K562 (cell line): ENCODE data around the gene TLCD4. TPM values are rescaled to one million over a fixed set of nuclear protein-coding genes. Genes with fewer than 3 reads are reported as not detected.

Experiments used
- ATAC-seq: fragments of 200-7000 bp; cut with Tn5 transposase; 3 replicates; pipeline ENCODE4 v1.9.1; 2020; ENCODE audit warnings: moderate library complexity
- BruUV-seq: library from RNA; stranded (reverse); fragments of 400-500 nt; replicated peaks from 2 replicates; lab custom pipeline; 2021; lab: Mats Ljungman, UMichigan
- CTCF ChIA-PET: fragments of 300-600 bp; formaldehyde crosslinking; extraction: SDS; loops from one replicate; lab custom pipeline; 2021; ENCODE audit warnings: low intra/inter-chr PET ratio; lab: Yijun Ruan, JAX
- POLR2A ChIA-PET: fragments of 300-600, 350-650 bp; sonication (Branson Sonifier 250); formaldehyde crosslinking; extraction: SDS; loops from one replicate; lab custom pipeline; 2021; ENCODE audit warnings: antibody characterized with exemption, inconsistent platforms; lab: Yijun Ruan, JAX
- DNase-seq, 4 experiments: peaks; one replicate each; pipeline versions ENCODE4 v3.0.0 to v3.0.0-alpha.2; 2011 to 2018; ENCODE audit warnings: low spot score in 3 of 4, mixed read lengths in 3 of 4; ENCODE audit errors: extremely low read depth in 1 of 4
- FAIRE-seq: peaks from 2 replicates; lab custom pipeline; 2011; peaks lifted over from hg19 to GRCh38; lab: Jason Lieb, UNC
- H2AFZ ChIP-seq: 2 replicates; pipeline ENCODE4 v1.6.0; 2011; ENCODE audit warnings: low read depth, low read length, control low read depth, inconsistent platforms
- H3K27ac ChIP-seq: fragments of 200-600 bp; 3 replicates; pipeline ENCODE4 v1.8.0; 2011; ENCODE audit warnings: low read depth, mild to moderate bottlenecking, control low read depth, inconsistent platforms, low read length, moderate library complexity, mixed read lengths; ENCODE audit errors: extremely low read depth
- H3K27me3 ChIP-seq, 2 experiments: fragments of 300-600 bp in 1 of 2; 2 replicates in 1 of 2; 3 replicates in 1 of 2; pipeline versions ENCODE4 v1.6.0 to v1.8.0; 2011; ENCODE audit warnings: inconsistent platforms in 2 of 2, low read length in 2 of 2, mild to moderate bottlenecking in 1 of 2, mixed read lengths in 1 of 2, moderate library complexity in 1 of 2; ENCODE audit not compliant: control insufficient read depth in 2 of 2, insufficient read depth in 2 of 2
- H3K36me3 ChIP-seq: fragments of 300-600 bp; 3 replicates; pipeline ENCODE4 v1.8.0; 2011; ENCODE audit warnings: mild to moderate bottlenecking, low read length, inconsistent platforms; ENCODE audit not compliant: control insufficient read depth, insufficient read depth
- H3K4me1 ChIP-seq, 2 experiments: fragments of 200-600 bp in 1 of 2; replicated peaks in 1 of 2; 2 replicates in 1 of 2; 3 replicates in 1 of 2; pipeline versions ENCODE4 v1.5.1 to v1.8.0; 2011; ENCODE audit warnings: inconsistent platforms in 2 of 2, low read length in 2 of 2, mild to moderate bottlenecking in 1 of 2, mixed read lengths in 1 of 2, moderate library complexity in 1 of 2; ENCODE audit not compliant: control insufficient read depth in 2 of 2, insufficient read depth in 2 of 2
- H3K4me2 ChIP-seq: 2 replicates; pipeline ENCODE4 v1.6.1; 2011; ENCODE audit warnings: low read length, control low read depth, inconsistent platforms, mixed read lengths; ENCODE audit not compliant: insufficient read depth
- H3K4me3 ChIP-seq: fragments of 200-600 bp; sonication (generic), shearing (Covaris generic); 2 replicates; pipeline ENCODE4 v1.5.1; 2016; ENCODE audit warnings: control low read depth, inconsistent platforms
- H3K79me2 ChIP-seq: fragments of 200-600 bp; 3 replicates; pipeline ENCODE4 v1.8.0; 2011; ENCODE audit warnings: low read length, inconsistent platforms; ENCODE audit not compliant: control insufficient read depth, insufficient read depth
- H3K9ac ChIP-seq, 2 experiments: 2 replicates each; pipeline versions ENCODE4 v1.6.0 to v1.6.1; 2011; ENCODE audit warnings: low read depth in 2 of 2, low read length in 2 of 2, control low read depth in 1 of 2, inconsistent platforms in 1 of 2, mild to moderate bottlenecking in 1 of 2, mixed read lengths in 1 of 2; ENCODE audit not compliant: insufficient read depth in 1 of 2
- H3K9me1 ChIP-seq: one replicate; pipeline ENCODE4 v1.6.0; 2011; ENCODE audit warnings: inconsistent platforms, mild to moderate bottlenecking, low read length, moderate library complexity; ENCODE audit not compliant: control insufficient read depth, insufficient read depth
- H3K9me3 ChIP-seq: replicated peaks from 2 replicates; pipeline ENCODE4 v1.5.1; 2011; ENCODE audit warnings: low read depth, low read length, inconsistent platforms; ENCODE audit not compliant: control insufficient read depth, insufficient read depth
- H4K20me1 ChIP-seq: replicated peaks from 2 replicates; pipeline ENCODE4 v1.6.1; 2011; ENCODE audit warnings: low read length, inconsistent platforms, mixed read lengths; ENCODE audit not compliant: control insufficient read depth, insufficient read depth
- BMI1 ChIP-seq: fragments of 150-350 bp; IDR thresholded peaks from 2 replicates; pipeline ENCODE4 v1.6.1; 2014; ENCODE audit warnings: low read length
- CEBPG ChIP-seq, 3 experiments: fragments of 200-800 bp in 1 of 3; sonication (Bioruptor generic) in 1 of 3; sonication (generic) in 1 of 3; formaldehyde crosslinking in 1 of 3; IDR thresholded peaks in 2 of 3; conservative IDR thresholded peaks in 1 of 3; 2 replicates each; pipeline versions ENCODE4 v1.6.1 to v1.8.0; 2016 to 2022; ENCODE audit warnings: missing compliant biosample characterization in 2 of 3, missing genetic modification characterization in 2 of 3, mild to moderate bottlenecking in 1 of 3, missing genetic modification reagents in 1 of 3
- ELF2 ChIP-seq: fragments of 250-450 bp; sonication (Bioruptor Pico); IDR thresholded peaks from 2 replicates; pipeline ENCODE4 v1.5.0; 2021; ENCODE audit warnings: mild to moderate bottlenecking
- EP400 ChIP-seq: fragments of 450-650 bp; IDR thresholded peaks from 2 replicates; pipeline ENCODE4 v1.6.1; 2017; ENCODE audit warnings: antibody characterized with exemption, mild to moderate bottlenecking, moderate library complexity
- FOXJ2 ChIP-seq: fragments of 200-800 bp; sonication (Bioruptor generic); IDR thresholded peaks from 2 replicates; pipeline ENCODE4 v1.6.1; 2016; ENCODE audit warnings: missing genetic modification characterization, missing compliant biosample characterization
- FOXK1 ChIP-seq: sonication (generic); formaldehyde crosslinking; IDR thresholded peaks from 2 replicates; pipeline ENCODE4 v1.8.0; 2022; ENCODE audit warnings: missing genetic modification reagents, mild to moderate bottlenecking, borderline replicate concordance
- POLR2AphosphoS5 ChIP-seq: IDR thresholded peaks from 2 replicates; pipeline ENCODE4 v1.6.1; 2011; ENCODE audit warnings: mild to moderate bottlenecking, low read depth, low read length, moderate library complexity; ENCODE audit not compliant: control insufficient read depth, insufficient read depth
- WGBS: fragments of 100-300 bp; shearing (Covaris generic); methylation state at CpG from one replicate; pipeline ENCODE4 v1.1.6; 2016; ENCODE audit warnings: low coverage, mixed read lengths; ENCODE audit not compliant: insufficient coverage; ENCODE audit errors: missing lambda C conversion rate; 5-methylcytosine and 5-hydroxymethylcytosine counted together
- in situ Hi-C: fragments of 300-500 bp; cut with MboI; formaldehyde crosslinking; loops from 4 replicates; pipeline ENCODE4 v1.15.0; 2018; ENCODE audit warnings: inconsistent platforms, mixed read lengths
- intact Hi-C: fragments of 100-400 bp; cut with micrococcal nuclease; formaldehyde crosslinking; loops from 2 replicates; pipeline ENCODE4 v1.14.2; 2022
- polyA plus RNA-seq, 8 experiments: library from polyadenylated mRNA; depleted of rRNA in 4 of 8; stranded (reverse) in 5 of 8; unstranded in 3 of 8; fragments of >200 nt; fragmentation: Nextera tagmentation in 2 of 8; fragmentation: Illumina TruSeq in 1 of 8; extraction: Ambion mirVana in 2 of 8; extraction: Trizol in 1 of 8; gene quantifications; 2 replicates each; pipeline versions ENCODE4 v1.2.1 to v1.2.3, GENCODE V29; 2011 to 2014; ENCODE audit warnings: inconsistent platforms in 1 of 8, missing spikeins in 1 of 8
- total RNA-seq, 7 experiments: library from RNA; depleted of rRNA in 6 of 7; stranded (reverse); fragments of >200 nt in 6 of 7; fragmentation: Illumina TruSeq in 2 of 7; extraction: Trizol in 2 of 7; gene quantifications; 2 replicates each; pipeline versions ENCODE4 v1.2.1 to v1.2.3, GENCODE V29; 2011 to 2021; ENCODE audit warnings: low replicate concordance in 1 of 7
- TF ChIP-seq, protein P1 (sequence below): fragments of 450-650 bp; formaldehyde crosslinking; IDR thresholded peaks from 2 replicates; pipeline ENCODE4 v1.4.0; 2022; ENCODE audit warnings: mild to moderate bottlenecking, moderate library complexity
- TF ChIP-seq, protein P2 (sequence below): fragments of 450-650 bp; IDR thresholded peaks from 2 replicates; pipeline ENCODE4 v1.6.1; 2018; ENCODE audit not compliant: partially characterized antibody
- TF ChIP-seq, protein P3 (sequence below): fragments of 450-650 bp; IDR thresholded peaks from 2 replicates; pipeline ENCODE4 v1.6.1; 2016; ENCODE audit warnings: low read depth, mild to moderate bottlenecking, moderate library complexity
- TF ChIP-seq, protein P4 (sequence below): fragments of 450-650 bp; IDR thresholded peaks from 2 replicates; pipeline ENCODE4 v1.6.1; 2017; ENCODE audit warnings: antibody characterized with exemption, mild to moderate bottlenecking

The TLCD4 gene
- total and polyA plus RNA-seq, 9 of the 15 experiments (the other 6 are each of a cell fraction or from before 2014, with no cell fraction given): 3.5 to 19.8 (median 7.6) TPM

- Histone ChIP-seq H3K27ac (0 out of 3 replicates have a peak overlapping the region, but pooled peaks have one; percentile 1), H3K79me2 (no peaks in the 10 kb centered on the region), H4K20me1 (no peaks in the 10 kb centered on the region), H3K9me1 (no peaks in the 10 kb centered on the region), H2AFZ (peak overlapping the region; percentile 75), H3K9ac (peak overlapping the region in 1 of 2 experiments; percentile 0; a peak in 1 of 4 replicates), H3K4me3 (no peak overlapping the region), H3K4me1 (peaks cover 11 to 28% of the 10 kb centered on the region in 2 experiments; a peak in 4 of 5 replicates), H3K36me3 (no peaks in the 10 kb centered on the region; the same call in 2 of the 3 replicates), H3K4me2 (peak overlapping the region; percentile 2; the same call in 1 of the 2 replicates), H3K27me3 (no peaks in the 10 kb centered on the region), H3K9me3 (no peaks in the 10 kb centered on the region; the same call in 1 of the 2 replicates)
- intact Hi-C loops (no loop called here), in situ Hi-C loops (no loop called here)
- DNase-seq: no peak
- no TSS peak for BruUV-seq
- POLR2A ChIA-PET: interaction anchor here (2.4 kb wide), 1 partner anchor 11 kb away, joined by 11 read pairs; no protein-coding TSS in a partner anchor
- CTCF ChIA-PET: no interaction called here
- peak; percentile 44 for ATAC-seq
- WGBS: 33% methylated on average over 2 of the region's 2 CpGs
- peak; percentile 19 for FAIRE-seq
- TF ChIP-seq, protein P1, sequence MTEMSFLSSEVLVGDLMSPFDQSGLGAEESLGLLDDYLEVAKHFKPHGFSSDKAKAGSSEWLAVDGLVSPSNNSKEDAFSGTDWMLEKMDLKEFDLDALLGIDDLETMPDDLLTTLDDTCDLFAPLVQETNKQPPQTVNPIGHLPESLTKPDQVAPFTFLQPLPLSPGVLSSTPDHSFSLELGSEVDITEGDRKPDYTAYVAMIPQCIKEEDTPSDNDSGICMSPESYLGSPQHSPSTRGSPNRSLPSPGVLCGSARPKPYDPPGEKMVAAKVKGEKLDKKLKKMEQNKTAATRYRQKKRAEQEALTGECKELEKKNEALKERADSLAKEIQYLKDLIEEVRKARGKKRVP: 0 out of 2 replicates have a peak, but pooled peaks have one; percentile 29
- TF ChIP-seq, protein P2, sequence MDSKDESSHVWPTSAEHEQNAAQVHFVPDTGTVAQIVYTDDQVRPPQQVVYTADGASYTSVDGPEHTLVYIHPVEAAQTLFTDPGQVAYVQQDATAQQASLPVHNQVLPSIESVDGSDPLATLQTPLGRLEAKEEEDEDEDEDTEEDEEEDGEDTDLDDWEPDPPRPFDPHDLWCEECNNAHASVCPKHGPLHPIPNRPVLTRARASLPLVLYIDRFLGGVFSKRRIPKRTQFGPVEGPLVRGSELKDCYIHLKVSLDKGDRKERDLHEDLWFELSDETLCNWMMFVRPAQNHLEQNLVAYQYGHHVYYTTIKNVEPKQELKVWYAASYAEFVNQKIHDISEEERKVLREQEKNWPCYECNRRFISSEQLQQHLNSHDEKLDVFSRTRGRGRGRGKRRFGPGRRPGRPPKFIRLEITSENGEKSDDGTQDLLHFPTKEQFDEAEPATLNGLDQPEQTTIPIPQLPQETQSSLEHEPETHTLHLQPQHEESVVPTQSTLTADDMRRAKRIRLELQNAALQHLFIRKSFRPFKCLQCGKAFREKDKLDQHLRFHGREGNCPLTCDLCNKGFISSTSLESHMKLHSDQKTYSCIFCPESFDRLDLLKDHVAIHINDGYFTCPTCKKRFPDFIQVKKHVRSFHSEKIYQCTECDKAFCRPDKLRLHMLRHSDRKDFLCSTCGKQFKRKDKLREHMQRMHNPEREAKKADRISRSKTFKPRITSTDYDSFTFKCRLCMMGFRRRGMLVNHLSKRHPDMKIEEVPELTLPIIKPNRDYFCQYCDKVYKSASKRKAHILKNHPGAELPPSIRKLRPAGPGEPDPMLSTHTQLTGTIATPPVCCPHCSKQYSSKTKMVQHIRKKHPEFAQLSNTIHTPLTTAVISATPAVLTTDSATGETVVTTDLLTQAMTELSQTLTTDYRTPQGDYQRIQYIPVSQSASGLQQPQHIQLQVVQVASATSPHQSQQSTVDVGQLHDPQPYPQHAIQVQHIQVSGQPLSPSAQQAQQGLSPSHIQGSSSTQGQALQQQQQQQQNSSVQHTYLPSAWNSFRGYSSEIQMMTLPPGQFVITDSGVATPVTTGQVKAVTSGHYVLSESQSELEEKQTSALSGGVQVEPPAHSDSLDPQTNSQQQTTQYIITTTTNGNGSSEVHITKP: no peak
- TF ChIP-seq, protein P3, sequence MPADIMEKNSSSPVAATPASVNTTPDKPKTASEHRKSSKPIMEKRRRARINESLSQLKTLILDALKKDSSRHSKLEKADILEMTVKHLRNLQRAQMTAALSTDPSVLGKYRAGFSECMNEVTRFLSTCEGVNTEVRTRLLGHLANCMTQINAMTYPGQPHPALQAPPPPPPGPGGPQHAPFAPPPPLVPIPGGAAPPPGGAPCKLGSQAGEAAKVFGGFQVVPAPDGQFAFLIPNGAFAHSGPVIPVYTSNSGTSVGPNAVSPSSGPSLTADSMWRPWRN: no peak
- TF ChIP-seq CEBPG (CRISPR knock-in tag; IDR thresholded peaks at IDR 0.05) (0 out of 2 replicates have a peak, but pooled peaks have one; percentile 48), CEBPG (tag; conservative IDR thresholded peaks at IDR 0.05 in 1 of 2, IDR thresholded peaks at IDR 0.05 in 1 of 2) (peak; percentile 27 to 61; a peak in 2 of 4 replicates), POLR2AphosphoS5 (no peak), EP400 (peak; percentile 34; the same call in 1 of the 2 replicates), BMI1 (no peak), FOXJ2 (tag) (0 out of 2 replicates have a peak, but pooled peaks have one; percentile 48), ELF2 (CRISPR knock-in tag) (no peak), FOXK1 (no peak)
- TF ChIP-seq, protein P4, sequence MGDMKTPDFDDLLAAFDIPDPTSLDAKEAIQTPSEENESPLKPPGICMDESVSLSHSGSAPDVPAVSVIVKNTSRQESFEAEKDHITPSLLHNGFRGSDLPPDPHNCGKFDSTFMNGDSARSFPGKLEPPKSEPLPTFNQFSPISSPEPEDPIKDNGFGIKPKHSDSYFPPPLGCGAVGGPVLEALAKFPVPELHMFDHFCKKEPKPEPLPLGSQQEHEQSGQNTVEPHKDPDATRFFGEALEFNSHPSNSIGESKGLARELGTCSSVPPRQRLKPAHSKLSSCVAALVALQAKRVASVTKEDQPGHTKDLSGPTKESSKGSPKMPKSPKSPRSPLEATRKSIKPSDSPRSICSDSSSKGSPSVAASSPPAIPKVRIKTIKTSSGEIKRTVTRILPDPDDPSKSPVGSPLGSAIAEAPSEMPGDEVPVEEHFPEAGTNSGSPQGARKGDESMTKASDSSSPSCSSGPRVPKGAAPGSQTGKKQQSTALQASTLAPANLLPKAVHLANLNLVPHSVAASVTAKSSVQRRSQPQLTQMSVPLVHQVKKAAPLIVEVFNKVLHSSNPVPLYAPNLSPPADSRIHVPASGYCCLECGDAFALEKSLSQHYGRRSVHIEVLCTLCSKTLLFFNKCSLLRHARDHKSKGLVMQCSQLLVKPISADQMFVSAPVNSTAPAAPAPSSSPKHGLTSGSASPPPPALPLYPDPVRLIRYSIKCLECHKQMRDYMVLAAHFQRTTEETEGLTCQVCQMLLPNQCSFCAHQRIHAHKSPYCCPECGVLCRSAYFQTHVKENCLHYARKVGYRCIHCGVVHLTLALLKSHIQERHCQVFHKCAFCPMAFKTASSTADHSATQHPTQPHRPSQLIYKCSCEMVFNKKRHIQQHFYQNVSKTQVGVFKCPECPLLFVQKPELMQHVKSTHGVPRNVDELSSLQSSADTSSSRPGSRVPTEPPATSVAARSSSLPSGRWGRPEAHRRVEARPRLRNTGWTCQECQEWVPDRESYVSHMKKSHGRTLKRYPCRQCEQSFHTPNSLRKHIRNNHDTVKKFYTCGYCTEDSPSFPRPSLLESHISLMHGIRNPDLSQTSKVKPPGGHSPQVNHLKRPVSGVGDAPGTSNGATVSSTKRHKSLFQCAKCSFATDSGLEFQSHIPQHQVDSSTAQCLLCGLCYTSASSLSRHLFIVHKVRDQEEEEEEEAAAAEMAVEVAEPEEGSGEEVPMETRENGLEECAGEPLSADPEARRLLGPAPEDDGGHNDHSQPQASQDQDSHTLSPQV: peak; percentile 52; the same call in 1 of the 2 replicates
These were observed 21.3 kb upstream of the TLCD4 start for GRCh38 chr1:95095833-95096217.
